CD14-positive monocyte (primary cell): Measurements from ENCODE around the gene SNX25. TPM values are rescaled to one million over a fixed set of nuclear protein-coding genes. Genes with fewer than 3 reads are reported as not detected.

Experiments used
- DNase-seq, 3 donors: peaks; one replicate each; pipeline ENCODE4 v3.0.0-alpha.2; 2011 to 2022
- H2AFZ ChIP-seq: 2 replicates; pipeline ENCODE4 v1.6.0; 2012; ENCODE audit warnings: mild to moderate bottlenecking, low read depth, low read length, inconsistent platforms; ENCODE audit not compliant: insufficient read depth, poor library complexity, severe bottlenecking
- H3K27ac ChIP-seq, 2 donors: 1 replicate in 1 of 2; 2 replicates in 1 of 2; pipeline ENCODE4 v1.5.1; 2012 to 2013; ENCODE audit warnings: low read length in 2 of 2, control low read depth in 1 of 2, inconsistent platforms in 1 of 2, low read depth in 1 of 2, mild to moderate bottlenecking in 1 of 2
- H3K27me3 ChIP-seq, 2 donors: one replicate each; pipeline versions ENCODE4 v1.6.0 to v1.6.1; 2011 to 2013; ENCODE audit warnings: low read length in 2 of 2; ENCODE audit not compliant: control insufficient read depth in 2 of 2, insufficient read depth in 2 of 2
- H3K36me3 ChIP-seq, 2 donors: replicated peaks in 1 of 2; 1 replicate in 1 of 2; 2 replicates in 1 of 2; pipeline versions ENCODE4 v1.5.1 to v1.6.1; 2012 to 2013; ENCODE audit warnings: low read length in 2 of 2, control low read depth in 1 of 2, inconsistent platforms in 1 of 2, mild to moderate bottlenecking in 1 of 2; ENCODE audit not compliant: insufficient read depth in 2 of 2, control insufficient read depth in 1 of 2
- H3K4me1 ChIP-seq, 2 donors: 1 replicate in 1 of 2; 2 replicates in 1 of 2; pipeline versions ENCODE4 v1.5.1 to v1.6.1; 2012 to 2013; ENCODE audit warnings: low read length in 2 of 2, control low read depth in 1 of 2, inconsistent platforms in 1 of 2, mild to moderate bottlenecking in 1 of 2, moderate library complexity in 1 of 2; ENCODE audit not compliant: insufficient read depth in 2 of 2, control insufficient read depth in 1 of 2
- H3K4me2 ChIP-seq: replicated peaks from 2 replicates; pipeline ENCODE3; 2012; ENCODE audit warnings: low read length, moderate library complexity, mild to moderate bottlenecking; ENCODE audit not compliant: poor library complexity, severe bottlenecking; ENCODE audit errors: extremely low read depth
- H3K4me3 ChIP-seq, 3 experiments: fragments of 200-600 bp in 1 of 3; sonication (generic) in 1 of 3; replicated peaks in 1 of 3; 1 replicate in 2 of 3; 2 replicates in 1 of 3; pipeline ENCODE4 v1.5.1; 2011 to 2013; ENCODE audit warnings: low read length in 3 of 3, mild to moderate bottlenecking in 3 of 3, control low read depth in 2 of 3, low read depth in 2 of 3, inconsistent platforms in 1 of 3, moderate library complexity in 1 of 3
- H3K79me2 ChIP-seq: 2 replicates; pipeline ENCODE4 v1.6.0; 2012; ENCODE audit warnings: mild to moderate bottlenecking, control low read depth, inconsistent platforms, low read length, moderate library complexity; ENCODE audit not compliant: insufficient read depth
- H3K9ac ChIP-seq: 2 replicates; pipeline ENCODE4 v1.6.0; 2017; ENCODE audit warnings: low read length, mild to moderate bottlenecking; ENCODE audit not compliant: insufficient read depth, poor library complexity, severe bottlenecking
- H3K9me3 ChIP-seq, 2 donors: replicated peaks in 1 of 2; 1 replicate in 1 of 2; 2 replicates in 1 of 2; pipeline versions ENCODE4 v1.5.1 to v1.6.1; 2012 to 2013; ENCODE audit warnings: low read length in 2 of 2, control low read depth in 1 of 2; ENCODE audit not compliant: control insufficient read depth in 1 of 2, insufficient read depth in 1 of 2
- H4K20me1 ChIP-seq: 2 replicates; pipeline ENCODE4 v1.6.0; 2012; ENCODE audit warnings: mild to moderate bottlenecking, low read length, control low read depth, moderate library complexity; ENCODE audit not compliant: insufficient read depth
- H3K27ac Mint-ChIP-seq, 7 donors: one replicate each; pipeline ENCODE4 v1.8.0; 2020; ENCODE audit warnings: mild to moderate bottlenecking in 7 of 7, mixed read lengths in 7 of 7, moderate library complexity in 6 of 7, inconsistent platforms in 2 of 7
- H3K27me3 Mint-ChIP-seq, 3 donors: one replicate each; pipeline ENCODE4 v1.8.0; 2021 to 2022; ENCODE audit warnings: low read depth in 3 of 3, mild to moderate bottlenecking in 3 of 3, mixed read lengths in 3 of 3, moderate library complexity in 3 of 3, inconsistent platforms in 1 of 3
- H3K36me3 Mint-ChIP-seq, 2 donors: one replicate each; pipeline ENCODE4 v1.8.0; 2020; ENCODE audit warnings: mixed read lengths in 2 of 2, inconsistent platforms in 1 of 2, mild to moderate bottlenecking in 1 of 2
- H3K4me1 Mint-ChIP-seq: one replicate; pipeline ENCODE4 v1.8.0; 2020; ENCODE audit warnings: mild to moderate bottlenecking, mixed read lengths
- H3K4me3 Mint-ChIP-seq, 2 donors: one replicate each; pipeline ENCODE4 v1.8.0; 2020; ENCODE audit warnings: mild to moderate bottlenecking in 2 of 2, mixed read lengths in 2 of 2, moderate library complexity in 1 of 2
- H3K9me3 Mint-ChIP-seq, 7 donors: one replicate each; pipeline ENCODE4 v1.8.0; 2020 to 2022; ENCODE audit warnings: mixed read lengths in 7 of 7, mild to moderate bottlenecking in 6 of 7, moderate library complexity in 6 of 7, inconsistent platforms in 2 of 7
- CTCF ChIP-seq: fragments of 200-600 bp; IDR thresholded peaks from one replicate; pipeline ENCODE4 v1.8.0; 2022; ENCODE audit warnings: antibody characterized with exemption, mild to moderate bottlenecking
- WGBS: methylation state at CpG from one replicate; pipeline ENCODE4 v1.1.5; 2013; ENCODE audit warnings: missing lambda C conversion rate; ENCODE audit not compliant: insufficient coverage; 5-methylcytosine and 5-hydroxymethylcytosine counted together
- intact Hi-C, 2 donors: fragments of 100-400 bp; cut with micrococcal nuclease; formaldehyde crosslinking; loops; one replicate each; pipeline versions ENCODE4 v1.15.0 to v1.15.1; 2023
- polyA plus RNA-seq, 3 donors: library from polyadenylated mRNA; depleted of rRNA in 1 of 3; unstranded in 2 of 3; stranded (reverse) in 1 of 3; fragments of 300-500 nt in 2 of 3; fragments of >200 nt in 1 of 3; fragmentation: Illumina TruSeq in 2 of 3; gene quantifications; 1 replicate in 2 of 3; 2 replicates in 1 of 3; pipeline ENCODE4 v1.2.3, GENCODE V29; 2012 to 2021

The SNX25 gene
- polyA plus RNA-seq, 3 donors, result 0.31 to 0.40 (median 0.36) TPM

GRCh38 chr4:185357211-185357610 is 147.8 kb downstream of the SNX25 start:
- no peaks in the 10 kb centered on the region for H3K36me3 ChIP-seq
- no peaks in the 10 kb centered on the region for H3K79me2 ChIP-seq
- peaks cover 0 to 4% (median 3%) of the 10 kb centered on the region in 3 donors for H3K27me3 Mint-ChIP-seq
- H2AFZ ChIP-seq, result no peak overlapping the region
- no peaks in the 10 kb centered on the region for H3K9me3 ChIP-seq
- H3K4me3 ChIP-seq, result no peak overlapping the region
- no peaks in the 10 kb centered on the region for H3K4me1 ChIP-seq
- no peaks in the 10 kb centered on the region for H3K36me3 Mint-ChIP-seq
- intact Hi-C loops, result no loop called here
- H3K9me3 Mint-ChIP-seq, result peaks cover 0 to 2% (median 0%) of the 10 kb centered on the region in 7 donors
- no peak overlapping the region for H3K27ac ChIP-seq
- no peak for DNase-seq
- TF ChIP-seq CTCF, result no peak
- 93% methylated on average over 3 of the region's 5 CpGs for WGBS
- H4K20me1 ChIP-seq, result no peaks in the 10 kb centered on the region
- no peak overlapping the region for H3K27ac Mint-ChIP-seq
- H3K9ac ChIP-seq, result no peak overlapping the region
- no peaks in the 10 kb centered on the region for H3K4me1 Mint-ChIP-seq
- H3K27me3 ChIP-seq, result no peaks in the 10 kb centered on the region
- no peak overlapping the region for H3K4me2 ChIP-seq
- no peak overlapping the region for H3K4me3 Mint-ChIP-seq

- WGBS, result 100% methylated on average over 1 of the region's 7 CpGs
Measured at GRCh38 chr4:185357733-185358440, 148.5 kb downstream of the SNX25 start.

More at GRCh38 chr4:185357733-185358440, 148.5 kb downstream of the SNX25 start:
- no peak overlapping the region for H3K27ac ChIP-seq
- no peak overlapping the region for H3K4me2 ChIP-seq
- Mint-ChIP-seq H3K27me3 (peaks cover 0 to 3% (median 3%) of the 10 kb centered on the region in 3 donors), H3K27ac (no peak overlapping the region), H3K9me3 (peaks cover 0 to 2% (median 0%) of the 10 kb centered on the region in 7 donors), H3K4me3 (no peak overlapping the region), H3K36me3 (no peaks in the 10 kb centered on the region), H3K4me1 (no peaks in the 10 kb centered on the region)
- H3K27me3 ChIP-seq, result no peaks in the 10 kb centered on the region
- H4K20me1 ChIP-seq, result no peaks in the 10 kb centered on the region
- intact Hi-C loops, result no loop called here
- no peaks in the 10 kb centered on the region for H3K4me1 ChIP-seq
- no peak for DNase-seq
- no peak overlapping the region for H3K9ac ChIP-seq
- TF ChIP-seq CTCF, result no peak
- no peaks in the 10 kb centered on the region for H3K36me3 ChIP-seq
- no peak overlapping the region for H2AFZ ChIP-seq
- H3K9me3 ChIP-seq, result no peaks in the 10 kb centered on the region
- H3K4me3 ChIP-seq, result no peak overlapping the region
- H3K79me2 ChIP-seq, result no peaks in the 10 kb centered on the region
